Glomerular visceral epithelial cell (primary cell): Measurements from ENCODE around the gene DUSP9.

Source experiments
- DNase-seq: peaks from one replicate; pipeline ENCODE4 v3.0.0-alpha.2; 2016; ENCODE audit errors: extremely low spot score

Gene DUSP9

GRCh38 chrX:153647461-153648357 lies 706 bp downstream of the DUSP9 start:
- no peak for DNase-seq

DNA sequence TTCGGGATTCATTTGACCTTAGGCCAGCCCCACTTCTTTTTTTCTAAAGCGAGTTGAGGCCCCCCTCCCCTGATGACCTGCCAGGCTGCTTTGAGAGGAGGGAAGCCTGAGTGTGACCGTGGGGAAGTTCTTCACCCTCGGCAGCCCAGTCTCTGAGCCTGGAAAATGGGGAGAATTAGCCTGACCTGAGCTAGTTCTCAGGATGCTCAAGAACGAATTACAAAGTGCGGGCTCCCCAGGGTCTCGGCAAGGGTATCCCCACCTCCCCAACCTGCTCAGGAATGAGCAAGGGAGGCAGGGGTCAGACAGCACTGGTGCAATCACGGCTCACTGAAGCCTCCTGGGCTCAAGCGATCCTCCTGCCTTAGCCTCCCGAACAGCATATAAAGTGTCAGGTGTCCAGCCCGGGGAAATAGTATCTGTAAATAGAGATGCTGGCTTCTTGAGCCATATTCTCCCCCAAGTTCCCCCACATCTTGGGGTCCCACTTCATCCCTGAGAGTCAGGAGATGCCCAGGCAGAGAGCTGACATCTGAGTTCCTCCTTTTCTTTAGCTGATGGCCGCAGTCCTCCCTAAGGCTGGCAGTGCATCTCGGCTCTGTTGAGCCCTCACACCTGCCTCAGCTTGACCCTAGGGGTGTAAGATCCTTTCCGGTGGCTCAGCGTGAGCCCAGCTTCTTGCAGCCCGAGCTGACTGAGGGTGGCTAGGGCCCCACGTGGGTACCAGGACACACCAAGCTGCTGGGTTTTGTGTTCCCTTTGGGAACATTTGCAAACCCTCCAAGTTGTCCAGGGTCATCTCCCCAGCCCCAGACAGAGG lies 1.6 kb downstream of the DUSP9 start:
- no peak for DNase-seq

- DNase-seq, result peak; percentile 5
These were observed 2.3 kb downstream of the DUSP9 start for GRCh38 chrX:153649178-153649914.

DNA sequence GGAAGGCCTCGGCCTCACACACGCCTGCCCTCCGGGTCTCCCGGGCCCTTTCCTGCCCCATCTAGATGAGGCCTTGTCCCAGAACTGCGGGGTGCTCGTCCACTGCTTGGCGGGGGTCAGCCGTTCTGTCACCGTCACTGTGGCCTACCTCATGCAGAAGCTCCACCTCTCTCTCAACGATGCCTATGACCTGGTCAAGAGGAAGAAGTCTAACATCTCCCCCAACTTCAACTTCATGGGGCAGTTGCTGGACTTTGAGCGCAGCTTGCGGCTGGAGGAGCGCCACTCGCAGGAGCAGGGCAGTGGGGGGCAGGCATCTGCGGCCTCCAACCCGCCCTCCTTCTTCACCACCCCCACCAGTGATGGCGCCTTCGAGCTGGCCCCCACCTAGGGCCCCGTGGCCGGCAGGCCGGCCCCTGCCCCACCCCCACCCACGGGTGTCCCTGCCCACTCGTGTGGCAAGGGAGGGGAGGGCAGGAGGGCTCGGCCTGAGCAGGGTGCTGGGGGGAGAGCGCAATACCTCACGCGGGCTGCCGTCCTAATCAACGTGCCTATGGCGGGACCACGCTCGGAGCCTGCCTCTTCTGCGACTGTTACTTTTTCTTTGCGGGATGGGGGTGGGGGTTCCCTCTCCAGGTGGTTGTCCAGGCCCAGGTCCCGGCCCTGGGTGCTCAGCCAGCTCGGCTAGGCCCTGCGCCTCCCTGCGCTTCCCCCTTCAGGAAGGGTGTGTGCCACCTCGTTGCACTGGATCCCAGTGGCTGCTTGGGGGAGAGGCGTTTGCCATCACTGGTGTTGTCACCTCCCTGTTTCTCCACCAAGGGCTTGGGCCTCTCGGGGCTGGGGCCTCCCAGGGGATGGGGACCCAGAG lies 3.1 kb downstream of the DUSP9 start:
- no peak for DNase-seq

DNA sequence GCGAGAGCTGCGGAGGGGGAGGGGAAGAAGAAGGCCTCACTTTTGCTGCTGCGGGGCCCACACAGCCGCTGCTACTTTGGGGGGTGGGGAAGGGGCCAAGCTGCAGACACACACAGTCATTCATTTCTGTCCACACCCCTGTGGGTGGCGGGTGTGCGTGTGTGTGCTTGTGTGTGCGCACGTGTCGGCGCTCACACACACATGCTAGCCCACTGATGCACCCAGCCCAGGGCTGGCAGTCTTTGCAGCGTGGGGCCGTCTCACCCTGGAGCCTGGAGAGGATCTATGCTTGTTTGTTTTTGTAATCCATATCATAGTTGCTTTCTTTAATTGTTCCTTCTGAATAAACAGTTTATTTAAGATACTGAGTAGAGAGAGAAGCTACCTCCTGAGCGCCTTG lies 4.0 kb downstream of the DUSP9 start:
- no peak for DNase-seq

DNA sequence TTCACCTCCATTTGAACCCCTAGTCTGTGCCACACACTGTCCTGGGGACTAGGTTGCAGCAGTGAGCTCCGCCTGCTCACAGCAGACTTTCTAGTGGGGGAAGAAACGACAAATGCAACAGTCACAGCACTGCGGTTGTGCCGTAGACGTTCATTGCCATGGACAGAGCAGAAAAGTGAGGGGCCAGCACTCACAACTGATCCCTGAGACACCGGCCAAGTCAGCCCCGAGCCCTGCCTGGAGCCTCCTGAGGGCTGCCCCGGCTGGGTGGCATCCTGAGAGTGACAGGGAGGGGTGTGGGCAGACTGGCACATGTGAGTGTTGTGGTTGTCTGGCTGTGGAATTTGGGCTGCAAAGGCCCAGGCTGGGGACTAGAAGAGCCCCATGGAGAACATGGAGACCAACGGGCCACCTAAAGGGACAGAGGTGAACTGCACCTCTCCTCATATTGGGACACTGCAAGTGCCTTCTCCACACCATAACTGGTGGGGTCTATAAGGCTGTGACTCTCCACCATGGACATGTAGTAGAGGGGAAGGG lies 4.6 kb downstream of the DUSP9 start:
- no peak for DNase-seq

GRCh38 chrX:153653556-153653955 lies 6.6 kb downstream of the DUSP9 start:
- no peak for DNase-seq

- no peak for DNase-seq
These were observed 10.2 kb downstream of the DUSP9 start for GRCh38 chrX:153657161-153657560.

DNA sequence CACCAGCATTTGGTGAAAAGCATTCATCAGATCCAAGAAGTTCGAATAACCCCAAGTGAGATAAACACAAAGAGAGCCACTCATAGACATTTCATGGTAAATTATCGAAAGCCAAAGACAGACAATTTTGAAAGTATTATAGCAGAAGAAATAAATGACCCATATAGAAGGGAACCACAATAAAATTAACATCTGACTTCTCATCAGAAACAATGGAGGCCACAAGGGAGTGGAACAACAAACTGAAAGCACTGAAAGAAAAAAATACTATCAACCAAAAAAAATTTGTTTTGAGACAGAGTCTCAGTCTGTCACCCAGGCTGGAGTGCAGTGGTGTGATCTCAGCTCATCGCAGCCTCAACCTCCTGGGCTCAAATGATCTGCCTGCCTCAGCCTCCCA lies 12.3 kb downstream of the DUSP9 start:
- DNase-seq, result no peak

- DNase-seq, result no peak
These were observed 15.3 kb downstream of the DUSP9 start for GRCh38 chrX:153662266-153662665.

DNA sequence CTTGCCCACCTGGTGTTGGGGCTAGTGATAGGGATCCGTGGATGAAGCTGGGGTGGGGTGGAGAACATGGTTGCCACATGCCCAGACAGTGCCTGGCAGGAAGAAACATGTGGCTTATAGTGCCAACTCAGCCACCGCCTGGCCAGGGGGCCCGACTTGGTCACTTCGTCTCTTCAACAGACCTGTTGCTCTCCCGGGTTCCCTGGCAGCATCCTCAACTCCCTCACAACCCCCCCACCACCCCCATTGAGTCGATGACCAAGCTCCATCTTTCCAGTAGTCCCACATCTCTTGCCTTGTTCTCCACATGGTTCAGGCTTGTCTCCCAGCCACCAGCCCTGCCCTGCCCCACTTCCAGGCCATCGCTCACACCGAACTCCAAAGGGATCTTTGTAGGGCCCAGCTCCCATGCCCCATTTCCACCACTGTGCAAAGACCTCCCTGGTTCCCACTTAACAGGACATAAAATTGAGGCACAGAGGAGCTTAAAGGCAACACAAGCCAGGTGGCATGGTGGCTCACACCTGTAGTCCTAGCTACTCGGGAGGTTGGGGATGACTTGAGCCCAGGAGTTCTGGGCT lies 18.8 kb downstream of the DUSP9 start:
- DNase-seq, result no peak

DNA sequence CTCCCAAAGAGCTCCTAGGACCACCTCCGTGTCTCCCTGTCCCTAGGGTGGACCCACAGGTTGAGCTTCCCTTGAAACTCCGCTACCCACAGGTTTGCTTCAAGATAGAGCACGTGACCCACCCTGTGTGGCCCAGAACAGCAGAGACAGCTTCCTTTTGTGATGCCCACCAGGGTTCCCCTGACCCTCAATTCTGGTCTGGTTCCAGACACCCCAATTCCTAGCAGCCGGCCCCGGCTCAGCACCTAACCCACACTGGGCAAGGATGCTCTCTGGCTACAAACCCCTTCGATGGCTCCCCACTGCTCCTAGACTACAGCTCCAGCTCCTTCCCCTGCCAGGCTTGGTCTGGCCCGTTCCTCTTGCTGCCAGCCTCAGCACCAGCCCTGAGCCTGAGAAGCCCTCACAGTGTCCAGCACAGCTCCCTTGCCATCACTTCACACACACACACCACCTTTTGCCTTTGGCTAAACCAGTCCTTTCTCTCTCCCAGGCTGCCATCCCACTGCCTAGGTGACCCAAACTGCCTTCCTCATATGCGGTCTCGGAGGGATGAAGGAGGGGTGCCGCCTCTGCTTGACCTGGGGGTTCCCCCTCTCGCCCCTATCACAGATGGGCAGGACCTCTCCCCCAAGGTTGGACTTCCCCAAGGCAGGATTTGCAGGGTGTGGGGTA lies 20.4 kb downstream of the DUSP9 start:
- DNase-seq, result no peak

GRCh38 chrX:153667956-153668396 lies 21.0 kb downstream of the DUSP9 start:
- peak; percentile 77 for DNase-seq

GRCh38 chrX:153668423-153669173 lies 21.6 kb downstream of the DUSP9 start:
- no peak for DNase-seq

GRCh38 chrX:153669174-153669890 lies 22.3 kb downstream of the DUSP9 start:
- no peak for DNase-seq

DNA sequence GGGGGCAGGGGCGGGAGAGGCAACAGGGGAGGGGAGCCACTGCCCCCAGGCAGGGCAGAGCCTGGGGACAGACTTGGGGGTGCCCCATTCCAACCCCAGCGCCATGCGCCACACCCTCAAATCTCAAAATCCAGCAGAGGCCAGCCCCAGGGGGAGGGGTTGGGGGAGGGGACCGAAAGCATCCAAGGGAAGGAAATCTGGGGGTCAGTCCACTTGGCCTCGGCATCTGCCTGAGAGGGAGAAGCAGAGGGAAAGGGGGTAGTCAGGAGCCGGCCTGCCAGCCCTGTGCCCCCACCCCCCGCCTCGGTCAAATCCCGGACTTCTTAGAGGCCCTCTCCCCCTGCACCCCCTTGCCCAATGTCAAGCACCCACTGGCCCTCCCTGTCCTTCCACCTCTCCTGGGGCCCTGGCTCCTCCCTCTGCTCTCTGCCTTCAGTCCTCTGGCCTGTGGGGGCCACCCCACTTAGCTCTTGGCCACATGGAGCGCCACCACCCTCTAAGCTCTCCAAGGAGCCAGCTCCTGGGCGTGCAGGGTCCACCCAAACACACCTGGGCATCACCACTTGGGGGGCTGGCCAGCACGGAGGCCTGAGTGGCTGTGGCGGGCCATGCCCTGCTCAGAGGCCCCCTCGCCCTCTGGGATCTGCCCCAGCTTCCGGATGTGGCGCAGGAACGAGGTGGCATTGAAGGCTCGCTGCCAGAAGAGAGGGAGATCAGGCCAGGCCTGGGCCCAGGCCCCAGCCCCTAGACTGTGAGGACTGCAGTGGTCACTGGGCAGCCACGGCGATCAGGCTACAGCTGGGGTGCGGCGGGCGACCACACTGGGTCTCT lies 23.1 kb downstream of the DUSP9 start:
- no peak for DNase-seq

DNA sequence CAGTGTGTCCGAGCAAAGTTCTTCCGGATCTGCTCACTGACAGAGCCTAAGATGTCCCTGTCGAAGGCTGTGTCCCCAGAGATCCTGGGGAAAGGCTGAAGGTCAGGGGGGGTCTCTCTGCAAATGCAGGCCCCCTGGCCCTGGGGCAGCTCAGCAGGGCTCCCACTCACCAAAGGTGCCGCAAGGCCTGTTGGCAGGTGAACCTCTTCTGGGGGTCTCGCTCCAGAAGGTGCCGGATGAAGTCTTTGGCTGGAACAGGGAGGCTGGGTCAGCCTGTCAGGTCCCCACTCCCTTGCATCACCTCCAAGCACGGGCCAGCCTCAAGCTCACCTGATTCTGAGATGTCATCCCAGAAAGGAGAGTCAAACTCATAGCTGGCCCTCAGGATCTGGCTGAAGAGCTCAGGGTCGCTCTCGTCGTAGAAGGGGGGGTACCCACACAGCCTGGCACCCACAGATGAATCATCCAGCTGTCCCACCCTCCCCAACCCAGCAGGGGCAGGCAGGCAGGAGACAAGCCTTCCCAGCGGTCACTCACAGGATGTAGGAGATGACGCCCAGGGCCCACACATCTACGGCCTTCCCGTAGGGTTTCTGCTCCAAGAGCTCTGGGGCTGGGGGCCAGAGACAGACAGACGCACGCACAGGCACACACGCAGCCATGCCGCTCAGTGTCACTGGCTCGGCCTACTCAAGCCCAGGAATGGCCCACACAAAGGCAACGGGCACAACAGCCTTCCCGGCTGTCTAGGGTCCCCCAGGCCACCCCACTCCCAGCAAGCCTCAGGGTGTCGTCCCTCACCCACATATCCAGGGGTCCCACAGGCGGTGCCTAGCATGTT lies 24.0 kb downstream of the DUSP9 start:
- DNase-seq, result no peak
